Vagina (tissue), 2 donors: ENCODE results near the gene PA2G4. TPM values are rescaled to one million over a fixed set of nuclear protein-coding genes. Genes with fewer than 3 reads are reported as not detected.
"Not testable (repeated sequence)": the region's sequence is repeated elsewhere in the genome, so short reads cannot be mapped to it uniquely, and the experiment has no call there.

Experiments used
- DNase-seq, 2 donors: peaks; one replicate each; pipeline ENCODE4 v3.0.0-alpha.2; 2017; ENCODE audit errors: extremely low spot score in 2 of 2
- H3K27ac ChIP-seq: fragments of 200-600 bp; sonication (generic); one replicate; pipeline ENCODE4 v1.5.1; 2019
- H3K27me3 ChIP-seq: fragments of 200-600 bp; sonication (generic); one replicate; pipeline ENCODE4 v1.5.1; 2019
- H3K36me3 ChIP-seq, 2 donors: fragments of 200-600 bp; sonication (generic); one replicate each; pipeline ENCODE4 v1.5.1; 2017 to 2019
- H3K4me1 ChIP-seq: fragments of 200-600 bp; sonication (generic); one replicate; pipeline ENCODE4 v1.5.1; 2019
- H3K4me3 ChIP-seq, 2 donors: fragments of 200-600 bp; sonication (generic); 1 replicate in 1 of 2; 2 replicates in 1 of 2; pipeline ENCODE4 v1.5.1; 2016 to 2019
- H3K9me3 ChIP-seq: fragments of 200-600 bp; sonication (generic); one replicate; pipeline ENCODE4 v1.5.1; 2019
- CTCF ChIP-seq, 3 experiments: fragments of 450-650 bp in 2 of 3; fragments of 200-600 bp in 1 of 3; sonication (generic) in 1 of 3; IDR thresholded peaks; one replicate each; pipeline ENCODE4 v1.5.1; 2017 to 2019; ENCODE audit warnings: antibody characterized with exemption in 3 of 3, mild to moderate bottlenecking in 2 of 3, moderate library complexity in 2 of 3
- POLR2A ChIP-seq, 2 donors: fragments of 450-650 bp; IDR thresholded peaks; one replicate each; pipeline ENCODE4 v1.6.1; 2017; ENCODE audit warnings: antibody characterized with exemption in 2 of 2, mild to moderate bottlenecking in 2 of 2, moderate library complexity in 2 of 2
- POLR2AphosphoS5 ChIP-seq, 2 donors: sonication (generic); formaldehyde crosslinking; IDR thresholded peaks; one replicate each; pipeline ENCODE4 v1.9.0; 2017; ENCODE audit warnings: antibody characterized with exemption in 2 of 2, mild to moderate bottlenecking in 2 of 2, low read depth in 1 of 2; ENCODE audit not compliant: insufficient read depth in 1 of 2
- intact Hi-C: fragments of 100-400 bp; cut with DNase I; formaldehyde crosslinking; loops from one replicate; pipeline ENCODE4 v1.15.1; 2023
- total RNA-seq: library from RNA; depleted of rRNA; stranded (reverse); fragments of >200 nt; gene quantifications from one replicate; pipeline ENCODE4 v1.2.3, GENCODE V29; 2016

PA2G4 gene
- total RNA-seq, 1 donor from 2014 or later, result 116 TPM

DNA sequence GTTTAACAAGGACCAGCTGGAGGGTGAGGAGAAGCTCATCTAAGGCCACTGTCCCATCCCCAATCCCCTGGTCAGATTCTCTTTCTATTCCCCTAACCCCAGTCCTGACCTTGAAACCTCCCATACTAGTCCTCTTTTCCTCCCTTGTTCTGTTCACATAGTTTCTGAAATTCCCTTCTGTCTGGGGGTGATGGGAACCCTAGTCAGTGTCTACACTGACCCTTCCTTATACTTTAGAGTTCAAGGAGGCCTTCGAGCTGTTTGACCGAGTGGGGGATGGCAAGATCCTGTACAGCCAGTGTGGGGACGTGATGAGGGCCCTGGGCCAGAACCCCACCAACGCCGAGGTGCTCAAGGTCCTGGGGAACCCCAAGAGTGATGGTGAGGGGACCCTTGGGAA is 50.5 kb downstream of the PA2G4 start:
- Histone ChIP-seq H3K4me1 (peaks cover 40% of the 10 kb centered on the region), H3K4me3 (no peak overlapping the region), H3K36me3 (peaks cover 0 to 3% of the 10 kb centered on the region in 2 donors), H3K9me3 (no peaks in the 10 kb centered on the region), H3K27ac (no peak overlapping the region), H3K27me3 (no peaks in the 10 kb centered on the region)
- TF ChIP-seq POLR2AphosphoS5 (IDR thresholded peaks at IDR 0.05; ENCODE audit: insufficient read depth in 1 of 2, low read depth in 1 of 2) (no peak), POLR2A (IDR thresholded peaks at IDR 0.05) (no peak), CTCF (IDR thresholded peaks at IDR 0.05) (no peak)
- no peak for DNase-seq
- intact Hi-C loops, result no loop called here

- H3K36me3 ChIP-seq, result peaks cover 0 to 8% of the 10 kb centered on the region in 2 donors
- no peak overlapping the region for H3K27ac ChIP-seq
- H3K27me3 ChIP-seq, result no peaks in the 10 kb centered on the region
- peaks cover 45% of the 10 kb centered on the region for H3K4me1 ChIP-seq
- no peak overlapping the region for H3K4me3 ChIP-seq
- no peak for TF ChIP-seq POLR2AphosphoS5 (IDR thresholded peaks at IDR 0.05; ENCODE audit: insufficient read depth in 1 of 2, low read depth in 1 of 2)
- no peak for TF ChIP-seq POLR2A (IDR thresholded peaks at IDR 0.05)
- no peak for TF ChIP-seq CTCF (IDR thresholded peaks at IDR 0.05)
- intact Hi-C loops, result no loop called here
- no peak for DNase-seq
- H3K9me3 ChIP-seq, result no peaks in the 10 kb centered on the region
Measured at GRCh38 chr12:56155256-56155845, 51.0 kb downstream of the PA2G4 start.

- peaks cover 3 to 19% of the 10 kb centered on the region in 2 donors for H3K36me3 ChIP-seq
- H3K27ac ChIP-seq, result peak overlapping the region; percentile 99
- DNase-seq, H3K27me3 ChIP-seq, H3K9me3 ChIP-seq, intact Hi-C loops: not testable (repeated sequence)
- peaks cover 50% of the 10 kb centered on the region for H3K4me1 ChIP-seq
- peak overlapping the region; percentile 93 to 97 for H3K4me3 ChIP-seq
Measured at GRCh38 chr12:56156464-56157200, 52.3 kb downstream of the PA2G4 start.

- peak overlapping the region; percentile 99 for H3K27ac ChIP-seq
- H3K4me3 ChIP-seq, result peak overlapping the region; percentile 93 to 97
- peak in 1 of 2 donors; percentile 96 for DNase-seq
- no peaks in the 10 kb centered on the region for H3K9me3 ChIP-seq
- peak; percentile 6 to 81 (median 62) for TF ChIP-seq CTCF (IDR thresholded peaks at IDR 0.05)
- peak in 1 of 2 donors; percentile 59 for TF ChIP-seq POLR2AphosphoS5 (IDR thresholded peaks at IDR 0.05; ENCODE audit: insufficient read depth in 1 of 2, low read depth in 1 of 2)
- peak in 1 of 2 donors; percentile 55 for TF ChIP-seq POLR2A (IDR thresholded peaks at IDR 0.05)
- intact Hi-C loops, result no loop called here
- H3K36me3 ChIP-seq, result peaks cover 3 to 25% of the 10 kb centered on the region in 2 donors
- peaks cover 49% of the 10 kb centered on the region for H3K4me1 ChIP-seq
- no peaks in the 10 kb centered on the region for H3K27me3 ChIP-seq
Measured at GRCh38 chr12:56157201-56158028, 53.1 kb downstream of the PA2G4 start.
